GM12872 (cell line): Measurements from ENCODE around the gene SCARB2.

Source experiments
- TF ChIP-seq, protein P1 (sequence below): IDR thresholded peaks from 3 replicates; pipeline ENCODE4 v1.5.1; 2011; ENCODE audit warnings: low read depth, mild to moderate bottlenecking, low read length, moderate library complexity; ENCODE audit not compliant: insufficient read depth

SCARB2 gene

DNA sequence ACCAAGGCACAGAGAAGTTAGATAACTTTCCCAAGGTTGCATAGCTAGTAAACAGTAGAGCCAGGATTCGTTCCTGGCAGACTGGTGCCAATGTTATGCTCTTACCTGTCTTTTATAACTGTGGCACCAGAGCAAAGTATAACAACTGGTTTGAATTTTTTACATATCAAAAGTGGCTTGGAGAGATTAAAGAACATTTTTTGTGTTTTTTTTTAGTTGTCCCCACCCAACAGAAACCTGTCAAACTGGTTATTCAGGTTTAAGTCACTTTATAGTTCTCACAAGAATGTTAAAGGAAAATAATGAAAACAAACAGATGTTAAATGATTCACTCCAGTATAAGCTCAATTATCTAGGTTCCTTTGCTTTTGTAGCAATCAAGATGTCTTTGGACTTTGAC, 22.3 kb upstream of the SCARB2 start:
- TF ChIP-seq, protein P1, sequence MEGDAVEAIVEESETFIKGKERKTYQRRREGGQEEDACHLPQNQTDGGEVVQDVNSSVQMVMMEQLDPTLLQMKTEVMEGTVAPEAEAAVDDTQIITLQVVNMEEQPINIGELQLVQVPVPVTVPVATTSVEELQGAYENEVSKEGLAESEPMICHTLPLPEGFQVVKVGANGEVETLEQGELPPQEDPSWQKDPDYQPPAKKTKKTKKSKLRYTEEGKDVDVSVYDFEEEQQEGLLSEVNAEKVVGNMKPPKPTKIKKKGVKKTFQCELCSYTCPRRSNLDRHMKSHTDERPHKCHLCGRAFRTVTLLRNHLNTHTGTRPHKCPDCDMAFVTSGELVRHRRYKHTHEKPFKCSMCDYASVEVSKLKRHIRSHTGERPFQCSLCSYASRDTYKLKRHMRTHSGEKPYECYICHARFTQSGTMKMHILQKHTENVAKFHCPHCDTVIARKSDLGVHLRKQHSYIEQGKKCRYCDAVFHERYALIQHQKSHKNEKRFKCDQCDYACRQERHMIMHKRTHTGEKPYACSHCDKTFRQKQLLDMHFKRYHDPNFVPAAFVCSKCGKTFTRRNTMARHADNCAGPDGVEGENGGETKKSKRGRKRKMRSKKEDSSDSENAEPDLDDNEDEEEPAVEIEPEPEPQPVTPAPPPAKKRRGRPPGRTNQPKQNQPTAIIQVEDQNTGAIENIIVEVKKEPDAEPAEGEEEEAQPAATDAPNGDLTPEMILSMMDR = no peak

DNA sequence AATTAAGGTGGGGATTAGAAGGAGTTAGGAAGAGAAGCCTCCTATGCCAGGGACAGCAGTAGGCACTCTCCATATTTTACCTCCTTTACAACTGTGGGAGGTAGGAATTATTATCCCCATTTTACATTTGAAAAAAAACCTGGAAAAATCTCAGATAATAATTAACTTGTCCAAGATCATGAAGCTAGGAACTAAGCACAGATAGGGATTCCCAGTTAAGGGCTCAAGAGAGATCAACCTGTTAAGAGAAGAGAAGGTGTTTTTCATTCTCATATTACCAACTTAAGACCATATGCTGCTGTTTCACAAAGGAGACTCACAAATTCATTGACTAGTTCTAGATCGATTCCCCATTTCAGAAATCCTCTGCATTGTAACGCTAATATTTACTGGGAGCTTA, 21.8 kb upstream of the SCARB2 start:
- TF ChIP-seq, protein P1 = no peak

DNA sequence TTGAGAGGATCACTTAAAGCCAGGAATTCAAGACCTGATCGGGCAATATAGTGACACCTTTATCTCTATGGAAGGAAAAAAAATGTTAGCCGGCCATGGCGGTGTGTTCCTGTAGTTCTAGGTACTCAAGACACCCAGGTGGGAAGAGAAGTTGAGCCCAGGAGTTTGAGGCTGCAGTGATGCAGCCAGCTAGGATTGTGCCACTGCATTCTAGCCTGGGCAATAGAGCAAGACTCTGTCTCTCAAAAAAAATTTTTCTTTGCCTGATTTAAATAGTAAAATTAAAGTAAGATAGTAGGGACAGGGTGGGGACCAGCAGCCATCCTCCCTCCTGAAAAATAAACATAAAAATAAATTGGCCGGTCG, 21.0 kb upstream of the SCARB2 start:
- TF ChIP-seq, protein P1 = no peak

DNA sequence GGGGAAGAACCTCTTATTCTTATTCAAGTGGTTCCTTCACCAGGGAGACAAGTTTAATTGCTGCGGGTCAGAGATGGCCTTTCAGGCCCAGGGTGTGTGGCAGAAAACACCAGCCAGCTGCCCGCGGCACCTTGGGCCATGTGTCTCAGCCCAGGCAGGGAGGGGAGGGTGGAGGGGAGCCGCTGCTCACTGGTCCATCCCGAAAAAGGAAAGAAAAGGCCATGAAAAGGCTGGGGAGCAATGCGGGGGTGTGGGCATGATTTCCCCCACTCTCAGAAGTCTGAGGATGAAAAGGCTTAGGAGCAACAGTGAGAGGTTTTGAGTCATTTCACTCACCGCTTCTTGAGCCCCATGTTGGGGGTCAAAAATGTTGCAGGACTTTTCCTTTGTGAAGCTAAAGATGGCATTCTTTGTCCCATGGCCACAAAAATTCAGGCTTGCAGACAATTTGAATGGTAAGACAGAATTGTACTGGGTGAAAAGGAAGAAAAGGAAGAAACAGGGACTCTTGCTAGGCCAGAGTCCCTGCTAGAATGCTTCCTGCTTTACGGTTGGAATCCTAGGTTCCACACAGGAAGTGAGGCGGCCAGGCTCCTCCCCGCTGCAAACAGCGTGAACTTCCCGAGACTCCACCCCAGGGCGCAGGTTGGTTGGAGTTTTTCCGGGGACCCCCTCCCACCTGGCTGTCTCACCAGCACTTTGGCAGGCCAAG, 20.5 kb upstream of the SCARB2 start:
- TF ChIP-seq, protein P1 = no peak

DNA sequence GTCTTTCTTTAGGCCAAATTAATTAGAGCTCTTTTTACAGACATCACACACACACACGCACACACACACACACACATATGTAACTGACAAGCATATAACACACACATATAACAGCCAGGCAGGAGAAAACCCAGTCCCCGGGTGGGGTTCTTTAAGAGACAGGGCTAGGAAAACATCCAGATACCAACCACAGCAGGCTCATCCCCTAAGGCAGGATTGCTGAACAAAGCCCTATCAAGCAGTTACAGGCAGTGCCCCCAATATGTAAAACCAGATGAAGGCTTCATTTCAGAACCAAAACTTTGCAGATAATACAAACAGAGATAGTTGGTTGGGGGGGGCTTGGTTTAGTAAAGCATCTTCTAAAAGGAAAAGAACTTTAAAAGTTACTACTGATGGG, 19.9 kb upstream of the SCARB2 start:
- TF ChIP-seq, protein P1 = no peak

DNA sequence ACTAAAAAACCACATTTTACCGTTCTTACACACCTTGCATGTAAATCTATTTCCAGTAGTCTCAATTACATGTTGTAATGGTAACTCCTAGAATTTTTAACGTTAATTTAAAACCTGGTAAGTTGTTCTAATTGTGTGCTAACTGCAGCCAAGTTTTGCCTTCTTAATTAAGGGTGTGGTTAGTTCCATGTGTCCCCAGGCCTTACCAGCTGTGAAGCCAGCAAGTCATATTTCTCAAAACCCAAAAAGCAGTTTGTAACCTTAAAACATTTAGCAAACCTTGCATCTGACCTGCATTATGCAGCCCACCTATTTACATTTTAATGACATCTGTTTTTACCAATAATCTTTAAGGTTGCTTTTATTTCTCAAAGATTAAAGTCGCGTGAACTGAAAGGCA, 19.5 kb upstream of the SCARB2 start:
- TF ChIP-seq, protein P1 = no peak

DNA sequence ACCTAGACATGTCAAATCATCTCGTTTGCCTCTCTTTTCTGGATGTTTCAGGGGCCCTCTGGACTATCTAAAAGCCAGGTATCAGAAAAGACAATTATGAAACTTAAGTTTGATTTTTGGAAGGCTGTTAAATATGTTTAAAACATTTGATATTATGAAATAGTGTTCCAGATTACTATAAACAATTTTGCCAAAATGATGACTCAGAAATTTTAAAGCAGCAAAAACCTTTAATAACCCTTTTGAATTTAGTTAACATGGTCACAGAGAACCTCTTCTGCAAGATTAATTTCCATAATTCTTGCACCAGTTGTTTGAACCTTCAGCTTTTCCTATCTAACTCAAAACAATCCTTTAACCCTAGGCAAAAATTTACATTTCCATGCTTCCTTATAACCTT, 19.1 kb upstream of the SCARB2 start:
- TF ChIP-seq, protein P1 = no peak

DNA sequence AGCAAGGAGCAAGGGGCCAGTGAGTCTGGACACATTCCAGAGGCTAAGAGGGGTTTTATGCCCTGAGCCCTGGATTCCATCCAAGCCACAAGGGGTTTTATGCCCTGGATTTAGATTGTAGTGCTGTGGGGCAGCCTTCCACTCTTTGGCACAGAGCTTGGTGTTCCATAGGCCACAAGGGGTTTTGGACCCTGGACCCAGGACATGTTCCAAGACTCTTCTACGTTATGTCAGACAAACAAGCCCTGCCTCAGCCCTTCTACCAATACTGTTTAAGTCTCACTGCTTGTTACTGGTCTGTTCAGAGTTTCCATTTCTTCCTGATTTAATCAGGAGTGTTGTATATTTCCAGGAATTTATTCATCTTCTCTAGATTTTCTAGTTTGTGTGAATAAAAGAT, 12.8 kb upstream of the SCARB2 start:
- TF ChIP-seq, protein P1 = no peak
